Gastroesophageal sphincter (tissue), 3 donors: ENCODE results near the gene KRTAP19-6.

Source experiments
- EP300 ChIP-seq: sonication (generic); formaldehyde crosslinking; IDR thresholded peaks from one replicate; pipeline ENCODE4 v1.6.1; 2017; ENCODE audit warnings: antibody characterized with exemption, mild to moderate bottlenecking
- TF ChIP-seq, protein P1 (sequence below), 4 experiments: fragments of 200-600 bp in 2 of 4; fragments of 450-650 bp in 2 of 4; sonication (generic) in 1 of 4; IDR thresholded peaks; one replicate each; pipeline ENCODE4 v1.5.1; 2017 to 2019; ENCODE audit warnings: antibody characterized with exemption in 4 of 4, mild to moderate bottlenecking in 2 of 4, moderate library complexity in 2 of 4

DNA sequence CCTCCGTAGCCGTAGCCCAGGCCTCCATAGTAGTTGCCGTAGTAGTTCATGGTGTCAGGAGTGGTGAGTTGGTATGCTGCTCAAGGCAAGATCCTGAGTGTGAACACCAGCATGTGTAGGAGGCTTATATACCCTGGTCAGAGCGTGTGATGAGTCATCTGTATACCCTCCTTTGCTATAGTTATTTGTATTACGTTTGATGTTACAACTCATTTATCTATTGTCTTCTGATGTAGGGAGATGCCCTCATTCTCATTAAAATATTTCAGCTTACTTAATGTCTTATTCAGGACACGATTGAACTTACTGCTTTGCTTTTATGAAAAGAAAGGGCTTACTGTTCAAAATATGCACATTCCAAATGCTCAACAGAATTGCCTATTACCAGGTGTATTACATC, 39.6 kb downstream of the KRTAP19-6 start, which contains the start of gene KRTAP19-5:
- no peak for TF ChIP-seq EP300
- TF ChIP-seq, protein P1, sequence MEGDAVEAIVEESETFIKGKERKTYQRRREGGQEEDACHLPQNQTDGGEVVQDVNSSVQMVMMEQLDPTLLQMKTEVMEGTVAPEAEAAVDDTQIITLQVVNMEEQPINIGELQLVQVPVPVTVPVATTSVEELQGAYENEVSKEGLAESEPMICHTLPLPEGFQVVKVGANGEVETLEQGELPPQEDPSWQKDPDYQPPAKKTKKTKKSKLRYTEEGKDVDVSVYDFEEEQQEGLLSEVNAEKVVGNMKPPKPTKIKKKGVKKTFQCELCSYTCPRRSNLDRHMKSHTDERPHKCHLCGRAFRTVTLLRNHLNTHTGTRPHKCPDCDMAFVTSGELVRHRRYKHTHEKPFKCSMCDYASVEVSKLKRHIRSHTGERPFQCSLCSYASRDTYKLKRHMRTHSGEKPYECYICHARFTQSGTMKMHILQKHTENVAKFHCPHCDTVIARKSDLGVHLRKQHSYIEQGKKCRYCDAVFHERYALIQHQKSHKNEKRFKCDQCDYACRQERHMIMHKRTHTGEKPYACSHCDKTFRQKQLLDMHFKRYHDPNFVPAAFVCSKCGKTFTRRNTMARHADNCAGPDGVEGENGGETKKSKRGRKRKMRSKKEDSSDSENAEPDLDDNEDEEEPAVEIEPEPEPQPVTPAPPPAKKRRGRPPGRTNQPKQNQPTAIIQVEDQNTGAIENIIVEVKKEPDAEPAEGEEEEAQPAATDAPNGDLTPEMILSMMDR (IDR thresholded peaks at IDR 0.05): no peak
